Measurements from ENCODE around the gene CASK.

The CASK gene

DNA sequence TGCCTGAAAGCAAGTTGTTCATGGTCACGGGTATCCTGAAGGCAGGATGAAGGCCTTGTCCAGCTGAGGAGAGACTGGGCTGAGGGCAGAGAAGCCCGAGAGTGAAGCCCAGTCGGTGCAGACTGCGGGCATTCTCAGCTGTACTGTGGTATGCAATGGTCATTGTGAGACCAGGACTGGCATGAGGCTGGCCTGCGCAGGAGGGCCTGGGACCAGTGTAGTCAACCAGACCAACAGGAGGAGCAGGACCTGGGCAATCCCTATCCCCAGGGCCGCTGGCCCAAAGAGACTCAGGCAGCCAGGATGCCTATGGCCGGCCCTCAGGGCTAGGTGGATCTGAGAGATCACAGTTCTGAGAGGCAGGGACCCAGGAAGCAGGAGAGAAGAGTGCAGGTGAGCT is 394.6 kb downstream of the CASK start:
- no peak overlapping the region for H3K4me3 ChIP-seq (ENCODE audit: low read length)
- no peak overlapping the region for H3K27ac ChIP-seq (ENCODE audit: low read depth, low read length)
- TF ChIP-seq EZH2phosphoT487 (IDR thresholded peaks at IDR 0.05; ENCODE audit: borderline replicate concordance, low read length) = no peak
- TF ChIP-seq, protein P1, sequence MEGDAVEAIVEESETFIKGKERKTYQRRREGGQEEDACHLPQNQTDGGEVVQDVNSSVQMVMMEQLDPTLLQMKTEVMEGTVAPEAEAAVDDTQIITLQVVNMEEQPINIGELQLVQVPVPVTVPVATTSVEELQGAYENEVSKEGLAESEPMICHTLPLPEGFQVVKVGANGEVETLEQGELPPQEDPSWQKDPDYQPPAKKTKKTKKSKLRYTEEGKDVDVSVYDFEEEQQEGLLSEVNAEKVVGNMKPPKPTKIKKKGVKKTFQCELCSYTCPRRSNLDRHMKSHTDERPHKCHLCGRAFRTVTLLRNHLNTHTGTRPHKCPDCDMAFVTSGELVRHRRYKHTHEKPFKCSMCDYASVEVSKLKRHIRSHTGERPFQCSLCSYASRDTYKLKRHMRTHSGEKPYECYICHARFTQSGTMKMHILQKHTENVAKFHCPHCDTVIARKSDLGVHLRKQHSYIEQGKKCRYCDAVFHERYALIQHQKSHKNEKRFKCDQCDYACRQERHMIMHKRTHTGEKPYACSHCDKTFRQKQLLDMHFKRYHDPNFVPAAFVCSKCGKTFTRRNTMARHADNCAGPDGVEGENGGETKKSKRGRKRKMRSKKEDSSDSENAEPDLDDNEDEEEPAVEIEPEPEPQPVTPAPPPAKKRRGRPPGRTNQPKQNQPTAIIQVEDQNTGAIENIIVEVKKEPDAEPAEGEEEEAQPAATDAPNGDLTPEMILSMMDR (IDR thresholded peaks at IDR 0.05; ENCODE audit: low read depth, low read length, poor library complexity, severe bottlenecking) = no peak
- no peak overlapping the region for H3K4me2 ChIP-seq (ENCODE audit: low read length)
- no peaks in the 10 kb centered on the region for H3K9me3 ChIP-seq (ENCODE audit: control insufficient read depth, insufficient read depth, low read length)
- no peaks in the 10 kb centered on the region for H3K27me3 ChIP-seq (ENCODE audit: control insufficient read depth, low read length)
- no peaks in the 10 kb centered on the region for H3K36me3 ChIP-seq (ENCODE audit: control insufficient read depth, low read length)
- no peaks in the 10 kb centered on the region for H4K20me1 ChIP-seq (ENCODE audit: control insufficient read depth, insufficient read depth, low read depth, low read length)
- H3K79me2 ChIP-seq (ENCODE audit: control insufficient read depth, low read length) = no peaks in the 10 kb centered on the region
- no peaks in the 10 kb centered on the region for H3K9me2 ChIP-seq (replicated peaks; ENCODE audit: control insufficient read depth, low read length)
- no peaks in the 10 kb centered on the region for H3K4me1 ChIP-seq (ENCODE audit: control insufficient read depth, low read length)
- H3F3A ChIP-seq (ENCODE audit: control insufficient read depth, insufficient read depth) = no peaks in the 10 kb centered on the region

DNA sequence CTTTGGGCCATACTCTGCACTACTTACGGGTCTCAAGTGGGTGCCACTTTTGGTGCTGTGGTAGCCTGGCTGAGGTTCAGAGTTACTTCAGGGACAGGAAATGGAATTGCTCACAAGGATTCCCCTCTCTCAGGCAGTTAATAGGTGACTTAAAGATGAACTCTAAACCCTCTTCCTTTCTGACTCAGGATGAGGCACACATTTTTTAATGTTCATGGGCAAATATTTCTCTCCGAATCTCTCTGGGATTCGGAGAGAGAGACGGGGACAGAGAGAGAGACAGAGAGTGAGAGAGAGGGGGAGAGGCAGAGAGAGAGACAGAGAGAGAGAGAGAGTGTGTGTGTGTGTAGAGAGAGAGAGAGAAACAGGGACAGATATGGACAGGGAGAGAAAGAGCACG is 396.4 kb downstream of the CASK start:
- Histone ChIP-seq H3K27me3 (ENCODE audit: control insufficient read depth, low read length) (no peaks in the 10 kb centered on the region), H3K9me3 (ENCODE audit: control insufficient read depth, insufficient read depth, low read length) (no peaks in the 10 kb centered on the region), H3K4me2 (ENCODE audit: low read length) (no peak overlapping the region), H3K79me2 (ENCODE audit: control insufficient read depth, low read length) (no peaks in the 10 kb centered on the region), H3K36me3 (ENCODE audit: control insufficient read depth, low read length) (no peaks in the 10 kb centered on the region), H3K4me3 (ENCODE audit: low read length) (no peak overlapping the region), H4K20me1 (ENCODE audit: control insufficient read depth, insufficient read depth, low read depth, low read length) (no peaks in the 10 kb centered on the region), H3K27ac (ENCODE audit: low read depth, low read length) (no peak overlapping the region), H3K9me2 (replicated peaks; ENCODE audit: control insufficient read depth, low read length) (no peaks in the 10 kb centered on the region), H3K4me1 (ENCODE audit: control insufficient read depth, low read length) (no peaks in the 10 kb centered on the region), H3F3A (ENCODE audit: control insufficient read depth, insufficient read depth) (no peaks in the 10 kb centered on the region)
- TF ChIP-seq EZH2phosphoT487 (IDR thresholded peaks at IDR 0.05; ENCODE audit: borderline replicate concordance, low read length) = no peak
- TF ChIP-seq, protein P1 (IDR thresholded peaks at IDR 0.05; ENCODE audit: low read depth, low read length, poor library complexity, severe bottlenecking) = no peak

DNA sequence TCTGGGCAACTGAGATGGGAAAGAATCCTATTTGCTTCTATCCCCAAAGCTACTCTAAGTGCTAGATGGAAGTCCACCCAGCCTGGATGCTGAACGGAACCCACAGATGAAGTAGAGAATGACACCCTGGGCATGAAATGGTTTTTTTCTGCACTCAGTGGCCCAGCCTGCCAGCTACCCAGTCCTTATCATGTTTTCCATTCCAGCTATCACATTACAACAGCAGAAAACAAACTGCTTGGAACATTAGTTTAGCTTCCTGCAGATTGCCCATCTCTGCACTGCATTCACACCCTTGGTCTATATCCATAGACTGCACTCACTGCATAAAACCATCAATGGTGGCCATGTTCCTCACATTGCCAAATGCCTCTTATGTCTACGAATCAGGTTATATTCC is 397.1 kb downstream of the CASK start:
- Histone ChIP-seq H3K27me3 (ENCODE audit: control insufficient read depth, low read length) (no peaks in the 10 kb centered on the region), H3F3A (ENCODE audit: control insufficient read depth, insufficient read depth) (no peaks in the 10 kb centered on the region), H4K20me1 (ENCODE audit: control insufficient read depth, insufficient read depth, low read depth, low read length) (no peaks in the 10 kb centered on the region), H3K79me2 (ENCODE audit: control insufficient read depth, low read length) (no peaks in the 10 kb centered on the region), H3K4me3 (ENCODE audit: low read length) (no peak overlapping the region), H3K9me2 (replicated peaks; ENCODE audit: control insufficient read depth, low read length) (no peaks in the 10 kb centered on the region), H3K4me2 (ENCODE audit: low read length) (no peak overlapping the region), H3K36me3 (ENCODE audit: control insufficient read depth, low read length) (no peaks in the 10 kb centered on the region), H3K4me1 (ENCODE audit: control insufficient read depth, low read length) (no peaks in the 10 kb centered on the region), H3K27ac (ENCODE audit: low read depth, low read length) (no peak overlapping the region), H3K9me3 (ENCODE audit: control insufficient read depth, insufficient read depth, low read length) (no peaks in the 10 kb centered on the region)
- TF ChIP-seq EZH2phosphoT487 (IDR thresholded peaks at IDR 0.05; ENCODE audit: borderline replicate concordance, low read length) = no peak
- TF ChIP-seq, protein P1 (IDR thresholded peaks at IDR 0.05; ENCODE audit: low read depth, low read length, poor library complexity, severe bottlenecking) = no peak

DNA sequence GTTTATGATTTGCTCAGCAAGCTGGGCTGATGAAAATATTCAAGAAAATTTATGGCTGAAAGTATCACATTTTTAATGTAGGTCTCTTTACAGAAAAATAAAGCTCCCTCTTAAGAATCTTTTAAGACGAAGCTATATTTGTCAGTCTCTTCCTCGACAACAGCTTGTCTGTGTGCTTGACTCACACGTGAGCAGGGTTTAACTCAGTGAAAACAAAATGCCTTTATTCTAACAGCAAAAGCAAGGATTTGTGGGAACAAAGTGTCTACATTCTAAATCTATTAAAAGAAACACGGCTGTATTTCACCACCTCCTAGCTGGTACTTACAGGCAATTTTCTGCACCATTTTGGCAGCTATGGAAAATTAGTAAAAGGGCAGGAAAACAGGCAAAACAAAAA is 400.7 kb downstream of the CASK start:
- H3K9me3 ChIP-seq (ENCODE audit: control insufficient read depth, insufficient read depth, low read length) = no peaks in the 10 kb centered on the region
- H3F3A ChIP-seq (ENCODE audit: control insufficient read depth, insufficient read depth) = no peaks in the 10 kb centered on the region
- no peak overlapping the region for H3K27ac ChIP-seq (ENCODE audit: low read depth, low read length)
- TF ChIP-seq, protein P1 (IDR thresholded peaks at IDR 0.05; ENCODE audit: low read depth, low read length, poor library complexity, severe bottlenecking) = no peak
- TF ChIP-seq EZH2phosphoT487 (IDR thresholded peaks at IDR 0.05; ENCODE audit: borderline replicate concordance, low read length) = no peak
- no peaks in the 10 kb centered on the region for H3K4me1 ChIP-seq (ENCODE audit: control insufficient read depth, low read length)
- H4K20me1 ChIP-seq (ENCODE audit: control insufficient read depth, insufficient read depth, low read depth, low read length) = no peaks in the 10 kb centered on the region
- H3K27me3 ChIP-seq (ENCODE audit: control insufficient read depth, low read length) = no peaks in the 10 kb centered on the region
- no peak overlapping the region for H3K4me2 ChIP-seq (ENCODE audit: low read length)
- H3K79me2 ChIP-seq (ENCODE audit: control insufficient read depth, low read length) = no peaks in the 10 kb centered on the region
- no peaks in the 10 kb centered on the region for H3K9me2 ChIP-seq (replicated peaks; ENCODE audit: control insufficient read depth, low read length)
- no peak overlapping the region for H3K4me3 ChIP-seq (ENCODE audit: low read length)
- no peaks in the 10 kb centered on the region for H3K36me3 ChIP-seq (ENCODE audit: control insufficient read depth, low read length)
